ENCODE data around the gene CD68.
"Not testable (repeated sequence)": the region's sequence is repeated elsewhere in the genome, so short reads cannot be mapped to it uniquely, and the experiment has no call there.

Gene CD68

GRCh38 chr17:7580604-7581575 is 1.5 kb downstream of the CD68 start:
- no peak for DNase-seq

GRCh38 chr17:7582396-7583252 is 3.2 kb downstream of the CD68 start:
- no peak for DNase-seq

GRCh38 chr17:7583253-7584109 is 4.0 kb downstream of the CD68 start, which contains the start of gene MPDU1:
Gene MPDU1, plus strand, starts transcription at chr17:7583852. Its CDS starts 11 bp downstream, at chr17:7583863.
- peak; percentile 92 to 96 (median 94) for DNase-seq

GRCh38 chr17:7586673-7587419 is 7.4 kb downstream of the CD68 start:
- peak in 1 of 3 experiments; percentile 1 for DNase-seq

GRCh38 chr17:7587420-7588151 is 8.1 kb downstream of the CD68 start:
- DNase-seq: no peak

- DNase-seq: no peak
These were observed 9.2 kb downstream of the CD68 start for GRCh38 chr17:7588553-7589203.

GRCh38 chr17:7589204-7589868 is 9.9 kb downstream of the CD68 start:
- DNase-seq: peak in 1 of 3 experiments; percentile 31

- DNase-seq: no peak
These were observed 10.7 kb downstream of the CD68 start, which contains the start of gene SOX15 for GRCh38 chr17:7589891-7590691. Gene SOX15, minus strand, starts transcription at chr17:7590094. Its CDS starts 418 bp downstream, at chr17:7589676.

- DNase-seq: no peak
These were observed 11.3 kb downstream of the CD68 start for GRCh38 chr17:7590743-7591142.

GRCh38 chr17:7591596-7591995 is 12.2 kb downstream of the CD68 start:
- DNase-seq: no peak

GRCh38 chr17:7592422-7593021 is 13.1 kb downstream of the CD68 start:
- no peak for DNase-seq

- DNase-seq: no peak
These were observed 13.9 kb downstream of the CD68 start for GRCh38 chr17:7593296-7593695.

- DNase-seq: not testable (repeated sequence)
These were observed 18.1 kb downstream of the CD68 start for GRCh38 chr17:7597561-7597960.

- no peak for DNase-seq
These were observed 26.8 kb downstream of the CD68 start for GRCh38 chr17:7606280-7606679.

- DNase-seq: peak in 1 of 3 experiments; percentile 1
These were observed 31.2 kb downstream of the CD68 start for GRCh38 chr17:7610641-7611040.

- no peak for DNase-seq
These were observed 32.3 kb downstream of the CD68 start for GRCh38 chr17:7611635-7612293.

- DNase-seq: no peak
These were observed 32.8 kb downstream of the CD68 start for GRCh38 chr17:7612294-7612640.

All from NCI-H1417 (cell line).